GM19455 (cell line): Measurements from ENCODE around the gene RIOK3.

Source experiments
- ATAC-seq: cut with Tn5 transposase; IDR thresholded peaks from one replicate; pipeline ENCODE4 v1.9.1; 2021; ENCODE audit not compliant: unreplicated experiment

Gene RIOK3

DNA sequence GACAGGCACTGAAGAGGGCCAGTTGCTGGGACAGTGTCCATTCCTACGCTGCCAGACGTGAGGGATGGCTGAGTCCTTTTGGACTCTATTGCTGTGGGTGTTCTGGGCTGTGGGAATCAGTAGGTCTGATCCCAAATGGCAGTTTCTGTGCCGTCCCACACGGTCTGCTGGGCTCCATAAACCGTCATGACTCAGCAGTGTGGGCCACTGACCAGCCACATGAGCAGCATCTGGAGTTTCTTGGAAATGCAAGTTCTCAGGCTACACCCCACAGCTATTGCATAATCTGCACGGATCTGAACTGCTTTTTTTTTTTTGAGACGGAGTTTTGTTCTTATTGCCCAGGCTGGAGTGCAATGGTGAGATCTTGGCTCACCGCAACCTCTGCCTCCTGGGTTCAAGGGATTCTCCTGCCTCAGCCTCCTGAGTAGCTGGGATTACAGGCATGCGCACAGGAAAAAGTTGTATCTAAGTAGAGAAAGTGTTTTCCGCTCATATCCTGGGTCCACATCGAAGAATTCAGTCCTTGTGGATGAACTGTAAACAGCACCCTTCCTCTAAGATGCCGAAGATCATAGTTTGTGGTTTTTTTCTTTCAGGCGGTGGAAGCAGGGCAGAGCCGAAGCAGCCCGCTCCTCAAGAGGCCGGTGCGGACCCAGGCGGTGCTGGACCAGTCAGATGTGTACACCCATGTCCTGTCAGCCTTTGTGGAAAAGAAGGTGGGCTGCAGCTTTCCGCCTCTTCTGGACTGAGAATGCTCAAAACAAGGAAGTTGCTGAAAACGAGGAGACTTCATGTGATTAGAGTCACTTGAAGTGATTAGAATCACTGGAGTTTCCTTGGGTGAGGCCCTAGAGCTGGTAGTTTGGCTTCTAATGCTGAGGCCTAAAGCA is 75.7 kb downstream of the RIOK3 start:
- no peak for ATAC-seq

DNA sequence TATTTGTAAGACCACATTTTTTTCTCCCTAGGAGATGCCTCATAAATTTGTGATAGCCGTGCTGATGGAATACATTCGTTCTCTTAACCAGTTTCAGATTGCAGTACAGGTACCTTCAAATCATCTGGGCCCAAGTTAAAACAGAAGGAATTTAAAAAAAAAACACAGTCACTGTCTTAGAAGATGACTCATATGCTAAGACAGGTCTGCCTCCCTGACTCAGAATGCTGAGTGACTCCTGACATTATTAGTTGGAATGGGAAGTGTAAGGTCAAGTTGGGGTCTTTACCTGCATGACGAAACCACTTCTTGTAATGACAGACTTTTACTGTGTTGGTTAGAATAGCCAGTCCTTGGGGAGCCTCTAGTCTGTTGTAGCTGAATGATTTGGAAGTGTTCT is 76.5 kb downstream of the RIOK3 start:
- no peak for ATAC-seq

DNA sequence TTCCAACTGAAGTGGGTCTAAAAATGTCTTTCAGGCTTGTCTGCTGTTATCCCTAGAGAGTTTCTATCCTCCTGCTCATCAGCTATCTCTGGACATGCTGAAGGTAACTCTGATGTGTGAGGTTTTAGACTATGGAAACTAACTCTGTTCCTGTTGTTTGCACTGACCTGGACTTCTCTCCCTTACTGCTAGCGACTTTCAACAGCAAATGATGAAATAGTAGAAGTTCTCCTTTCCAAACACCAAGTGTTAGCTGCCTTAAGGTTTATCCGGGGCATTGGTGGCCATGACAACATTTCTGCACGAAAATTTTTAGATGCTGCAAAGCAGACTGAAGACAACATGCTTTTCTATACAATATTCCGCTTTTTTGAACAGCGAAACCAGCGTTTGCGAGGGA is 77.1 kb downstream of the RIOK3 start:
- ATAC-seq = no peak

DNA sequence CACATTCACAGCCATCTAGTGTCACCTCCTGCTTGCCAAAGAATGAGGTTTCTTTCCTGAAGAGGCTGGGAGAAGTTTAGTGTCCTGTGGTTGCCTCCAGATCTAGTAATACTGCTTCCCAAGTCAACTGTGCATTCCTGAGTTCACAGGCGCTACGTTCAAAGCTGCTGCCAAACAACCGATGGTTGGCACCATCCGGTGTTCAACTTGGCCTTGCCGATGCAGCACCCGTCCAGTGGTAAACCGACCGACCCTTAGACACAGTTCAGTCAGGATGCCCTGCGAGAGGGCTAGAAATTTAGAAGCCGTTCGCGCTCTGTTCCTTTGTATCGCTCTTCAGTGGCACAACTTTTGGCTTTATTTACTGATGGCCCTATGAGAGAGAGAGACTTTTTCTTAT is 78.8 kb downstream of the RIOK3 start:
- no peak for ATAC-seq
